GM19043 (cell line): ENCODE measurements around the gene C20orf96.

Experiments
- ATAC-seq: cut with Tn5 transposase; IDR thresholded peaks from one replicate; pipeline ENCODE4 v1.9.1; 2021; ENCODE audit warnings: low read depth; ENCODE audit not compliant: unreplicated experiment

The C20orf96 gene

DNA sequence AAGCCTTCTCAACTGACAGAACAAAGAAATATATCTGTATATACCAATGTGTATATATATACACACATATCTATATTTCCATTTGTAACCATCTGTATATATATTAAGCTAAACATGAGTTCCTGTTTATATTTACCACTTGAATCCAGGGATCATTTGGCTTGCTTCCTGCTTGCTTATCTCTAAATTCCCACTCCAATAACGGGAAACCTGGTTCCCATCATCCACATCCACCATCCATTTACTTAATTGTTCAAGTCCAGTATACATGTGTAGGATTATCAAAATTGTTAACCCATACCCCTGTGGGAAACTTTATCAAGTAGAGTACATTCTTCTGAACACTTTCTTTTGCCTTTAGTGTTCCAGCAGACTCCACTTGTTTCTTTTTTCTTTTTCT lies 22.3 kb upstream of the C20orf96 start:
- ATAC-seq, result no peak

DNA sequence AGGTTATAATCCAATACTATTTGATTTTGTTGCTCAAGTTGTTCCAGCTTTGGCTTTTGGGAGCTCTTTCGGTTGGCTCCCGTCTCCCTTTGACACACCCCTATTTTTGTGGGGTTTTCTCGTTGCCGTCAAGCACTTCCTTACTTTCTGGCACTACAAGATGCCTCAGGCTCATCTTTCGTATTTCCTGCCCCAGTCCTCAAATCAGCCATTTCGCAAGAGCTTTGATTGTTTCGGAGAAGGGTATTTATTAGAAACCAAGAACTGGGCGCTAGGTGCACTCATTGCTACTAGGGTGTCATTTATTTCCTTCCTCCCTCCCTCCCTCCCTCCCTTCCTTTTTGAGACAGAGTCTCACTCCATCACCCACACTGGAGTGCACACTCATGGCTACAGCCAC lies 21.5 kb upstream of the C20orf96 start:
- no peak for ATAC-seq

DNA sequence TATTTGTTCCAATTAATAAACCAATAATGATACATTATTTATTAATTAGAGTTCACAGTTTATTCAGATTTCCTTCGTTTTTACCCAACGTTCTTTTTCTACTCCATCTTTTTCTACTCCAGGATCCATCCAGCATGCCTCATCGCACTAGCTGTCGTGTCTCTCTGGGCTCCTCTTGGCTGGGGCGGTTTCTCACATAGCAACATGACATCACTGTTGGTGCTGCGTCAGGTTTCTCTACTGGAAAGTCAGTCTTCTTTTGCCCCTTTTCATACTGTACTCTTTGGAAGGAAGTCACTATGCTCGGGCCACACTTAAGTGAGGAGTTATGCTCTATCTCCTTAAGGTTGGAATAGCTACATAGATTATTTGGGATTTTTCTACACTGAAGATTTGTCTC lies 21.1 kb upstream of the C20orf96 start:
- no peak for ATAC-seq

DNA sequence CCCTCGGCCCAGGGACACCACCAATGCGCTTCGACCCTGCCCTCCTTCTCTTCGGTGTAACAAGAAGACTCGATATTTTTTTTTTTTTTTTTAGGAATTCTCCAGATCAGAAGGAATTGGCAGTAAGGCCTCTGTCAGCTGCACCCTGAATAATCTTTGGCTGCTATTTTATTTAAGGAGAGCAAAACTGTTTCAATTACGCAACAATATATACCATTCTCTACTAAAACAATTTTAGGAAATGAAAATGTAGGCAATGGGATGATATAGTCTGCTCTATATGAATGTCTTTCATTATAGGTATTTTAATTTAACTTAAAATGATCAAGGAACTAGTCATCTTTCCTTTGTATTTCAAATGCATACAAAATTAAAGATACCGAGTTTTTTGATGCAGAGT lies 20.1 kb upstream of the C20orf96 start:
- no peak for ATAC-seq

DNA sequence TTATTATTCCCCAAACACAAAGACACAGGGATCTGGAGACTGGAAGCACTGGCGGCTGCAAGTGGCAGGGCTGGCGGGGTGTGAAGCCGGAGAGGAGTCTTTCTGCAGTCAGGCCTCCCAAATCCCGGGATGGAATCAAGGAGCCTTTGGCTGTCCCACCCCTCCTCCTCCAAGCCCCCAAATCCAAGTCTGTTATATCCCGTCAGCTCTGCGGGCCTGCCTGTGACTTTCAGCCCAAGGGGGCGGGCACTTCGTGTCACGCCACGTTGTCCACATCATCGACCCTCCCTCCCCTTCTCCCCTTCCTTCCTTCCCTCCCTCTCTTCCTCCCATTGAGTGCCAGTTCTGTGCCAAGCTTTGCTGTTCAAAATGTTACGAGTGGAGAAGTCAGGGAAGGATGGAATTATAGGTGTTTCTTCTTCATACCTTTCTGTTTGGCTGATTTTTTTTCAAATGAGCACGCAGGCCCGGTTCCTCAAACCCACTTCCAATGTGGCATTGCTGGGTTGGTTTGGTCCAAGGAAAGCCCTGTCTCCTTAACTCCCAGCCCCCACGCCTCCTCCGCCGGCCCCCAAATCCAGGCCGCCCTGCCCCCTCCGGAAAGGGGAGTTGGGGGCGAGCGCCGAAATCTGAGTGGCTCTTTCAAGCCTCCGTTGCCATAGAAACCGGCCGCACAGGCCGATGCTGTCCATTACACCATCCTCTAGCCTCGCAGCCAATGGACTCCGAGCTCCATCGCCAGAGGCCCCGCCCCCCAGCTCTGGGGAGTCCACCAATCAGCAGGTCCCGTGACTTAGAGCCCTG lies 19.5 kb upstream of the C20orf96 start:
- ATAC-seq, result peak; percentile 99

DNA sequence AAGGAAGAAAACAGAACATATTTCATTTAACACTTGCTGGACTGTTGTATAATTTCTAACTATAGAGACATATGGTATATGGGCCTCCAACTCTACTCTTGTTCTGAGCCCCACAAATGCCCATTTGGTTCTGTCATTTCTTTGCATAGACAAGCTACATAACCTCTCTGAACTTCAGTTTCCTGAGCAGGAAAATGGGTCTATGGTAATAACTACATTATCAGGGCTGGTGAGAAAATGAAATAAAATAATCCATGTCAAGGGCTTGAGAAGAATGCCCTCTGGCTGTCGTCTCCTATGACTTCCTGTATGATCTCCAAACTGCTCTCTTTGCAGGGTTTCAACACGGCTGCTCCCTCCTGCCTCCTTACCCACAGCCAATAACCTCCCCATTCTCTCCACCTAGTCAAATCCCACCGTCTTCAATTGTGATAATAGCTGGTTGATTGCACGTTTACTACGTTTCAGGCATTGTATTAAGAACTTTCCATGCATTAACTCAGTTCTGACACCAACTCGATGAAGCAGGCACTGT lies 18.8 kb upstream of the C20orf96 start:
- no peak for ATAC-seq

DNA sequence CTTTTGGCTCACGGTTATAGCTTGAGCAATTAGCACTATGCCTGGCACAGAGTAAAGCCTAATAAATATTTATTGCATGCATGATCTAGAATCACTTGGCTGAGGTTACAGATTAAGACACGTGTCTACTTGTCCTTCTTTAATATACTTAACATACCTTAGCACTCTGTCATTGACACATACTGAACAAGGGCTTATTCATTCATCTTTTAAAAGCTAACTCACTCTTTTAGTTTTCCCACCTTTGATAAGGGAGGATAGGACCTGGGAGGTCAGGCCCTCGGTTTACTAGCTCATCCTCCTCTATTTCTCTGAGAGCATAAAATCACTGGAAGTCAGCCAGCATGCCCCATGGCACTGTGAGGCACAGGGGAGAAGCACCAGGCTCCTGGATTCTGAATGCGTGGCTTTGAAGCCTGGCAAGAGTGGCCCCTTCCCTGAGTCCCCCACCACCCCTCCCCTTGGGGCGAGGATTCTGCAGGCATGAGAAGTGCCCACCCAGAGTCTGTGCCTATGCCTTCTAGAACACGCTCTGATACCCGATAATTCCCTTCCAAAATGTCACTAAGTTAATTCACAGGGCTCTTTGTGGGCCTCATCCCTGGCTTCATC lies 18.0 kb upstream of the C20orf96 start:
- no peak for ATAC-seq

DNA sequence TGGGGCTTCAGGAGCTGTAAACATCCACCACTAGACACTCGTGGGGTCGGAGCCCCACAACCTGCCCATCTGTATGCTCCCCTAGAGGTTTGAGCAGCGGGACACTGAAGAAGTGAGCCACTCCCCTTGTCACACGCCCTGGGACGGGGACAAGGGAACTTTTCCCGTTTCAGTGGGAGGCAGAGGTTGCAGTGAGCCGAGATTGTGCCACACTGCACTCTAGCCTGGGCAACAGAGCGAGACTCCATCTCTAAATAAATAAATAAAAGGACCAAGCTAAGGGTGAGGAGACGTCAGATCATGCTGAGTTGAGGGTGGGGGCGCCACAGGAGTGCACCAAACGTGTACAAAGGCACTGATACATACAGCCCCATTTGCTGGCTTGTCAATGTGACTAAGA lies 15.2 kb upstream of the C20orf96 start:
- ATAC-seq, result no peak

DNA sequence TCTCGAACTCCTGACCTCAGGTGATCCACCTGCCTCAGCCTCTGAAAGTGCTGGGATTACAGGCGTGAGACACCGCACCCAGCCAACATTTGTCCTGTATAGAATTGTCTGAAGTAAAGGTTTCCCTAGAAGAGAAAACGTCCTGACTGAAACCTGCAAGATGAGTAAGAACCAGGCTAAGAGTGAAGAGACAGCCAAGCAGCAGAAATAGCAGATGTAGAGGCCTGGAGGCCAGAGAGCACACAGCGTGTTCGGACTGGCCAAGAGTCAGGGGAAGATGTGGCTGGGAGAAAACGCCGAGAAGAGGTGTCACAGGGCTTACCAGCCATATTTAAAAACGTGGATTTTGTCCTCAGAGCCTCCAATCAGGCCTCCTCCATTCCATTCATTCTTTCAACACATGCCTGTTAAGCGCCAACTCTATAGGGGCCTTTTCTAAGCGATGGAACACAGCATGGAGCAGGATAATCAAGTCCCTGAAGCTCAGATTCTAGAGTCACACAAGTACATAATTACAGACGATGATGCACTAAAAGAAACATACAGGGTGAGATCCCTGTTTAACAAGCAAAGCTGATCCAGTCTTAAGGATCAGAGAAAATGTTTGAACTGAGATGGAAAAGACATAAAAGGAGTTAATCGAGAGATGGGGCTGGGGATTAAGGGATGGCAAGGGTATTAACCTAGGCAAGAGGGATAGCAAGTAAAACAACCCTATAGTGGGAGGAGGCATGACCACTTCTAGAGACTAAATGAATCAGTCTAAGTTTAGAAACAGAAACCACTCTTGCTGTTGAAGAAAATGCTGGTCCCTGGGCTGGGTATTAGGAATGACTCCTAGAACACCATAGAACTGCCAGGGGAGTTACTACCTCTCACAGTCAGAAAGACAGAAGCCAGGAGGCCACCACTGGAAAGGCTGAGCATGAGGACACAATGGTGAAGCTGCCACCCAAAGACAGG lies 11.6 kb upstream of the C20orf96 start:
- no peak for ATAC-seq

DNA sequence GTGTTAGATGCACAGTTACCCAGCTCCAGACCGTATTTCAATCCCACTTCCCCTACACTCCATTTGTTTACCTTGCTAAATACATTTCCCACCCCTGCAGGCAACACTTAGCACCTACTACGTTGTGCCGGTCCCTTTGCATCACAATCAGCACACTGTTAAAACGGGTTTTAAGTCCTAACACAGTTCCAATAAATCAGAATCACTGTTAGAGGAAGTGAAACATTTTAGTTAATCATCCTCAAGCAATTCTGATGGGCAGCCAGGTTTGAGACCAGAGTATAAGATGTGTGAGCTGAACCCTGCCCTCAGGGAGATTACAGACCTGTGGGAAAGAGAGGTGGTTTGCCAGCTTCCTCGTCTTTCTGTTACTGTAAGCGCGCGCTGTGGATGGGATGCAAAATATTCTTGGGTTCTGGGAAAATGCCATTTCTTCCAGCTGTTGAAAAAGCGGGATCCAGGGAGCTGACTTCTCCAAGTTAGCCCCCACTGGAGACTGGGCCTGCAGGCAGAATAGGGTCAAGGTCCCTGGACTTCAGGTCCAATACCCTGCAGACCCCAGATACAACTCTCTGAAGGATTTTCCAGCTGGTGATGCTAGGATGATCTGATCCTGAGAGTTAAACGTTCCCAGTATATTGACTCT lies 9.9 kb upstream of the C20orf96 start:
- no peak for ATAC-seq

DNA sequence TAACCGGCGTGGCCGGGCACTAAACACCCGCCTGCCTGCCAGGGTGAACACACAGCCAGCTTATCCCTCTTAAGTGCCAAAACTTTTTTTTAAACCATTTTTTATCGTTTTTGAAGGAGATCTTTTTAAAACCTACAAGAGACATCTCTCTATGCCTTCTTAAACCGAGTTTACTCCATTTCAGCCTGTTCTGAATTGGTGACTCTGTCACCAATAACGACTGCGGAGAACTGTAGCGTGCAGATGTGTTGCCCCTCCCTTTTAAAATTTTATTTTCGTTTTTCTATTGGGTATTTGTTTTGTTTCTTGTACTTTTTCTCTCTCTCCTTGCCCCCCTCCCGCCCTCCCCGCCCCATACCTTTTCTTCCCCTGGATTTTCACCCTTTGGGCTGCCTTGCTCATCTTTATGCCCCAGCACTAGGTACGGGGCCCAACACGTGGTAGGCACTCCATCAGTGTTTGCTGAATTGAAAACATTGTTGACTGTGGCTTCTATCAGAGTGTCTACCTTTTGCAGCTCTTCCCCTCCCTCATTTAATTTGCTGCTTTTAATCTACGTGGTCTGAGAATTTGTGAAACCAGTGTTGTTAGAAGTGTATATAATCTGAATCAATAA lies 8.3 kb upstream of the C20orf96 start:
- ATAC-seq, result no peak

DNA sequence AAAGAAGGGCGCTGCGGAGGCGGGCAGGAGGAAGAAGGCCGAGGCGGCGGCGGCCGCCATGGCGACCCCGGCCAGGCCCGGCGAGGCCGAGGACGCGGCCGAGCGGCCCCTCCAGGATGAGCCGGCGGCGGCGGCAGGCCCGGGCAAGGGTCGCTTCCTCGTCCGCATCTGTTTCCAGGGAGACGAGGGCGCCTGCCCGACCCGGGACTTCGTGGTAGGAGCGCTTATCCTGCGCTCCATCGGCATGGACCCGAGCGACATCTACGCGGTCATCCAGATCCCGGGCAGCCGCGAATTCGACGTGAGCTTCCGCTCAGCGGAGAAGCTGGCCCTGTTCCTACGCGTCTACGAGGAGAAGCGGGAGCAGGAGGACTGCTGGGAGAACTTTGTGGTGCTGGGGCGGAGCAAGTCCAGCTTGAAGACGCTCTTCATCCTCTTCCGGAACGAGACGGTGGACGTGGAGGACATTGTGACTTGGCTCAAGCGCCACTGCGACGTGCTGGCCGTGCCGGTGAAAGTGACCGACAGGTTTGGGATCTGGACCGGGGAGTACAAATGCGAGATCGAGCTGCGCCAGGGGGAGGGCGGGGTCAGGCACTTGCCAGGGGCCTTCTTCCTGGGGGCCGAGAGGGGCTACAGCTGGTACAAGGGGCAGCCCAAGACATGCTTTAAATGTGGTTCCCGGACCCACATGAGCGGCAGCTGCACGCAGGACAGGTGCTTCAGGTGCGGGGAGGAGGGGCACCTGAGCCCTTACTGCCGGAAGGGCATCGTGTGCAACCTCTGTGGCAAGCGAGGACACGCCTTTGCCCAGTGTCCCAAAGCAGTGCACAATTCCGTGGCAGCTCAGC lies 7.6 kb upstream of the C20orf96 start:
- ATAC-seq, result no peak

DNA sequence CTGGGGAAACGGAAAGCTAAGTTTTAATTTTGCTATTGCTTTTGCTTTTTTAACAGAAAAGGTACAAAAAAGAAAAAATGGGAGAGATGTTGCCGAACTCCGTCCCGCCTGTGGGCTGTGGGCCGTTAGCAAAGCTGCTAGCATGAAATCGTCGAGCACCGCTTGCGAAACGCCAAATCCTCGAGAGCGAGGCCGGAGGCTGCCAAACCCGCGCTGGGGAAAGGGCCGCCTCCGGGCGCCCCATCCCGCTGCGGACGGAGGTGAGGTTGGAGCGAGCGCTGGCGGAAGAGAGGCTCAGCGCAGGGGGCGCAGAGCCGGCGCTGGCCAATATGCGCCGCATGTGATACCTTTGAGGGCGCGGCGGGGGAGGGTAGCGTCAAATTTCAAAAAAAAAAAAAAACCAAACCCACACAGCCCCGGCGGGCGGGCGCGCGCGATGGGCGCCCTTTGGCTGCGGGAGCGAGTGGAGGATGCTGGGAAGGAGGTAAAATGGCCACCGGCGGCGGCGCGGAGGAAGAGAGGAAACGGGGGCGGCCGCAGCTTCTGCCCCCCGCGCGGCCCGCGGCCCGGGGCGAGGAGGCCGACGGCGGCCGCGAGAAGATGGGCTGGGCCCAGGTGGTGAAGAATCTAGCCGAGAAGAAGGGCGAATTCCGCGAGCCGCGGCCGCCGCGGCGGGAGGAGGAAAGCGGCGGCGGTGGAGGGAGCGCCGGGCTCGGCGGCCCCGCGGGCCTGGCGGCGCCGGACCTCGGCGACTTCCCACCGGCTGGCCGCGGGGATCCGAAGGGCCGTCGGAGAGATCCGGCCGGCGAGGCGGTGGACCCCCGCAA lies 6.8 kb upstream of the C20orf96 start, which contains the start of gene ZCCHC3:
TSS of gene ZCCHC3 (plus strand) at position 473 of the 827 bp plus-strand sequence. CDS start at position 490, 17 bp downstream.
- ATAC-seq, result peak; percentile 80

DNA sequence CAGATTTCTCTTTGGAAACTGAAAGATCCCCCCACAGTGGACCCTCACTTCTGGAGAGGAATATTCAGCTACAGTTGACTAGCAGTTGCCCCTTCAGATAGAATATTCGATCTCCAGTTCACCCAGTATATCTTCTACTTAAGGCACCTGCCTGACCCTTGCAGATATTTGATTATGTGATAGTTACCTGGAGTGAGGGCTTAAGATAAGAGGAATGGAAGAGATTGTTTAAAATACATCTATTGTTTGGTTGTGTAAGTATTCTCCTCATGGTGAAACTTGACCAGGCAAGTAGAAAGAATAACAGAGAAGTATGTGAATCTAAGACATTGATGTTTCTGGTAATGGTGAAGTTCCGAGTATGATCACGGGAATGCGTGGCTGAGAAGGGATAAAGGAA lies 5.3 kb upstream of the C20orf96 start:
- ATAC-seq, result no peak

DNA sequence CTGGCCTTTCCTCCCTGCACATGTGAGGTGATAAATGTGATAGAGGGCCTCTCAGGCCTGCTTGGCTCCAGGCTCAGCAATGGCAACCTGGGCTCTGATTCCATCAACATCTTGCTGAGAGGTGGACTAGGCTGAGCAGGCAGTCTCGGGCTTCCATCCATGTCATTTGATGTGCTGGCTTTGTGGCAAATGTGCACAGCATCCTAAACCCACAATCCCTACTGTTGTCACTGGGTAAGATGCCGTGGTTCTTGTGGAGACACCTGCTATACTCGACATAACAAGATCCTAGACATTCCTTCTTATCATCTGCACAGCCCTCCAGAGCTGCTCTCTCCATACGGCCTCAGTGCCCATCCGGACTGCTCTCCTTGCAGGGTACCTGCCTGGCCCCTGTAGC lies 4.1 kb upstream of the C20orf96 start:
- no peak for ATAC-seq

DNA sequence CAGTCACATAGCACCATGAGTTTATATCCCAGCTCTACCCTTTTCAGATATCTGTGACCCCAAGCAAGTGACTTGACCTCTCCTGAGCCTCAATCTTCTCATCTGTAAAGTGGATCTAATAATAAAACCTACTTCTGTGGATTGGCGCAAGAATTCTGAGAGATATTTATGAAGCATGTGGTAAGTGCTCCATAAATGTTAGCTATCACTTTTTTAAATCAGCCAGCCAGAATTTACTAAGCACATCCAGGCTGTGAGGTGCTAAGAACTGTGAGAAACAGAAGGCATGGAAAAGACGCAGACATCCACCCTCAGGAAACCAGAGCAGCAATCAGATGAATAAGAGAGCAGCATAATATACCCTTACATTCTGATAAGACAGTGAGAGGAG lies 862 bp downstream of the C20orf96 start:
- no peak for ATAC-seq

DNA sequence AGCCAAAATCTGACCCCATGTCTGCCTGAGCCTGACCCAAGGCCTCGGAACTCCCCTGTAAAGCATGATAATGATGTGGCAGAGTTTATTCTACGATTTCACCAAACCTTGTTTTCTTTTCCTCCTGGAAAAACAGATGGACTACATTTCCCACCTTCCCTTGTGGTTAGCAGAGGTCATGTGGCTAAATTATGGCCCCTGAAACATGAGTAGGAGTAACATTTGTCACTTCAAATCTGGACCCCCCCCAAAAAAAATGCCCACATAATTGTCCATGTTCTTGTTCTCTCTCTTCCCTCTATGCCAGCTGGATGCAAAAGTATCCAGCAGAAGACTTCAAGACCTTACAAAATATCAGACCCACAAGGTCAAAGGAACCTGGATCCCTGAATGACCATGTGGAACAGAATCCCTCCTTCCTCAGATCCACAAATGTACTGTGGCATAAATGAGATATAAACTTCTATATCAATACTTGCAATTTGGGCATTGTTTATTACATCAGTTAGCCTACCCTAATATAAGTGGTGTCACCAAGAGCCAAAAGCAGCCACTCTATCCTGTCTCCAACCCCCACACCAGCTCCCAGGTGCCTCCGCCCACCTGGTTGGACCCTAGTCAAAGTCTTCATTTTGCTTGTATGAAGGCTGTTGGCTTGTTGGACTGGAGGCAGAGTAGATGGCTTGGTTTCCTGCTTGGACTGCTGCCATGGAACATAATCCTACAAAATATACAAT lies 1.4 kb downstream of the C20orf96 start:
- no peak for ATAC-seq

DNA sequence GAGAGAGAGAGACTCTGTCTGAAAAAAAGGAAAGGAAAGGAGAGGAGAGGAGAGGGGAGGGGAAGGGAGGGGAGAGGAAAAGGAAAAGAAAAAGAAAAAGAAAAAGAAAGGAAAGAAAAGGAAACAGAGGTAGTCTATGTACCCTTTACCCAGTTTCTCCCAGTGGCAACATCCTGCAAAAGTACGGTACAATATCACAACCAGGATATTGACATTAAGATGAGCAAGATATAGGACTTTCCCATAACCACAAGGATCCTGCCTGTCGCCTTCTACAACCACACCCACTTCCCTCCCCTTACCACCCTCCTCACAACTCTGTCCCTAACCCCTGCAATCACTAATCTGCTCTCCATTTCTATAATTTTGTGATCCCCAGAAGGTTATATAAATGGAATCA lies 4.0 kb downstream of the C20orf96 start:
- no peak for ATAC-seq
